RPMI8226 (cell line): ENCODE measurements around the gene SSTR5.

ENCODE experiments used
- DNase-seq: peaks from one replicate; pipeline ENCODE4 v3.0.0-alpha.2; 2015

The SSTR5 gene

GRCh38 chr16:1127101-1127500 is 54.6 kb downstream of the SSTR5 start:
- no peak for DNase-seq

GRCh38 chr16:1127971-1128715 is 55.6 kb downstream of the SSTR5 start:
- no peak for DNase-seq

GRCh38 chr16:1129106-1129960 is 56.8 kb downstream of the SSTR5 start:
- no peak for DNase-seq

GRCh38 chr16:1130382-1130781 is 57.8 kb downstream of the SSTR5 start:
- no peak for DNase-seq
